GM18907 (cell line): ENCODE results near the gene TF.

Source experiments
- ATAC-seq: cut with Tn5 transposase; IDR thresholded peaks from one replicate; pipeline ENCODE4 v1.9.1; 2021; ENCODE audit warnings: mild to moderate bottlenecking, moderate library complexity; ENCODE audit not compliant: unreplicated experiment

Gene TF

GRCh38 chr3:133833880-133834620 lies 87.9 kb downstream of the TF start:
- ATAC-seq = no peak

- ATAC-seq = no peak
Observed at GRCh38 chr3:133834621-133835417, 88.6 kb downstream of the TF start.

- ATAC-seq = no peak
Observed at GRCh38 chr3:133835418-133835743, 89.2 kb downstream of the TF start.

- ATAC-seq = no peak
Observed at GRCh38 chr3:133835961-133836360, 89.8 kb downstream of the TF start.

- no peak for ATAC-seq
Observed at GRCh38 chr3:133836497-133837158, 90.4 kb downstream of the TF start.

- no peak for ATAC-seq
Observed at GRCh38 chr3:133837487-133838295, 91.5 kb downstream of the TF start.

- no peak for ATAC-seq
Observed at GRCh38 chr3:133838296-133838789, 92.2 kb downstream of the TF start.

GRCh38 chr3:133838916-133839800 lies 93.0 kb downstream of the TF start:
- no peak for ATAC-seq

GRCh38 chr3:133840055-133840737 lies 94.0 kb downstream of the TF start:
- ATAC-seq = no peak

- no peak for ATAC-seq
Observed at GRCh38 chr3:133840767-133841166, 94.6 kb downstream of the TF start.

- no peak for ATAC-seq
Observed at GRCh38 chr3:133841196-133841595, 95.0 kb downstream of the TF start.

GRCh38 chr3:133842158-133842557 lies 96.0 kb downstream of the TF start:
- no peak for ATAC-seq

GRCh38 chr3:133843634-133844033 lies 97.4 kb downstream of the TF start:
- ATAC-seq = no peak

- ATAC-seq = no peak
Observed at GRCh38 chr3:133845127-133845526, 98.9 kb downstream of the TF start.
